HepG2 (cell line): Measurements from ENCODE around the gene TTPAL. TPM values are rescaled to one million over a fixed set of nuclear protein-coding genes. Genes with fewer than 3 reads are reported as not detected.

Experiments used
- ELF4 ChIP-seq: sonication (generic); formaldehyde crosslinking; IDR thresholded peaks from 2 replicates; pipeline ENCODE4 v1.5.0; 2020; ENCODE audit warnings: missing genetic modification reagents, mild to moderate bottlenecking, moderate library complexity, borderline replicate concordance
- FOXO4 ChIP-seq: sonication (generic); formaldehyde crosslinking; conservative IDR thresholded peaks from 2 replicates; pipeline ENCODE4 v1.8.1; 2023; ENCODE audit warnings: missing genetic modification reagents
- RBAK ChIP-seq: sonication (generic); formaldehyde crosslinking; IDR thresholded peaks from 2 replicates; pipeline ENCODE4 v1.5.1; 2020; ENCODE audit warnings: mild to moderate bottlenecking, missing genetic modification reagents
- RBFOX2 ChIP-seq: fragments of 200-400 bp; formaldehyde crosslinking; IDR thresholded peaks from 2 replicates; pipeline ENCODE4 v1.6.1; 2017; ENCODE audit warnings: low read depth, mild to moderate bottlenecking, low read length
- REST ChIP-seq, 2 experiments: IDR thresholded peaks; 2 replicates each; pipeline ENCODE4 v1.6.1; 2011 to 2012; ENCODE audit warnings: low read length in 2 of 2, borderline replicate concordance in 1 of 2, low read depth in 1 of 2, mild to moderate bottlenecking in 1 of 2, moderate library complexity in 1 of 2
- SRSF9 ChIP-seq: fragments of 200-400 bp; formaldehyde crosslinking; IDR thresholded peaks from 2 replicates; pipeline ENCODE4 v1.6.1; 2018; ENCODE audit warnings: borderline replicate concordance, mild to moderate bottlenecking, low read depth, low read length; ENCODE audit not compliant: insufficient read depth, poor library complexity, severe bottlenecking
- TBP ChIP-seq: sonication (generic); formaldehyde crosslinking; IDR thresholded peaks from 2 replicates; pipeline ENCODE4 v1.5.0; 2020; ENCODE audit warnings: missing genetic modification reagents
- ZC3H13 ChIP-seq: sonication (generic); formaldehyde crosslinking; IDR thresholded peaks from 2 replicates; pipeline ENCODE4 v1.8.1; 2023; ENCODE audit warnings: mild to moderate bottlenecking, missing genetic modification reagents, moderate library complexity
- ZFP82 ChIP-seq: sonication (generic); formaldehyde crosslinking; IDR thresholded peaks from 2 replicates; pipeline ENCODE4 v1.5.1; 2020; ENCODE audit warnings: mild to moderate bottlenecking, missing genetic modification reagents, borderline replicate concordance
- ZNF496 ChIP-seq: sonication (generic); formaldehyde crosslinking; IDR thresholded peaks from 2 replicates; pipeline ENCODE4 v1.8.1; 2023; ENCODE audit warnings: mild to moderate bottlenecking, moderate library complexity, missing genetic modification reagents; ENCODE audit not compliant: insufficient replicate concordance
- ZNF574 ChIP-seq: sonication (generic); formaldehyde crosslinking; IDR thresholded peaks from 2 replicates; pipeline ENCODE4 v1.4.0; 2020; ENCODE audit warnings: missing genetic modification reagents
- ZNF644 ChIP-seq: IDR thresholded peaks from 2 replicates; pipeline ENCODE4 v1.6.1; 2016; ENCODE audit warnings: low read depth
- ZNF790 ChIP-seq: sonication (generic); formaldehyde crosslinking; IDR thresholded peaks from 2 replicates; pipeline ENCODE4 v1.8.0; 2022; ENCODE audit warnings: missing genetic modification reagents, mild to moderate bottlenecking, borderline replicate concordance
- ZNF850 ChIP-seq: sonication (generic); formaldehyde crosslinking; conservative IDR thresholded peaks from 2 replicates; pipeline ENCODE4 v1.9.0; 2021; ENCODE audit warnings: mild to moderate bottlenecking, missing genetic modification reagents
- polyA plus RNA-seq, 8 experiments: library from polyadenylated mRNA; depleted of rRNA in 3 of 8; stranded (reverse) in 7 of 8; unstranded in 1 of 8; fragments of >200 nt; fragmentation: Illumina TruSeq in 4 of 8; extraction: Trizol in 4 of 8; gene quantifications; 2 replicates each; pipeline versions ENCODE4 v1.2.1 to v1.2.3, GENCODE V29; 2011 to 2016; ENCODE audit warnings: low read depth in 4 of 8, missing spikeins in 1 of 8, mixed read lengths in 1 of 8; ENCODE audit not compliant: insufficient read depth in 1 of 8
- total RNA-seq, 5 experiments: library from RNA; depleted of rRNA; stranded (reverse); fragments of >200 nt; fragmentation: Illumina TruSeq; extraction: Trizol; gene quantifications; 2 replicates each; pipeline ENCODE4 v1.2.3, GENCODE V29; 2016; ENCODE audit warnings: low read depth in 1 of 5
- TF ChIP-seq, protein P1 (sequence below): sonication (generic); formaldehyde crosslinking; IDR thresholded peaks from 2 replicates; pipeline ENCODE4 v1.4.0; 2020; ENCODE audit warnings: mild to moderate bottlenecking, missing genetic modification reagents

Gene TTPAL
- total and polyA plus RNA-seq, 2 of the 13 experiments (the other 11 are each of a cell fraction or from before 2014, with no cell fraction given) = 4.3 to 18.8 TPM

- no peak for TF ChIP-seq REST (IDR thresholded peaks at IDR 0.05; ENCODE audit: borderline replicate concordance in 1 of 2, low read depth in 1 of 2, low read length in 2 of 2)
- no peak for TF ChIP-seq FOXO4 (CRISPR knock-in tag)
- no peak for TF ChIP-seq SRSF9
- TF ChIP-seq, protein P1, sequence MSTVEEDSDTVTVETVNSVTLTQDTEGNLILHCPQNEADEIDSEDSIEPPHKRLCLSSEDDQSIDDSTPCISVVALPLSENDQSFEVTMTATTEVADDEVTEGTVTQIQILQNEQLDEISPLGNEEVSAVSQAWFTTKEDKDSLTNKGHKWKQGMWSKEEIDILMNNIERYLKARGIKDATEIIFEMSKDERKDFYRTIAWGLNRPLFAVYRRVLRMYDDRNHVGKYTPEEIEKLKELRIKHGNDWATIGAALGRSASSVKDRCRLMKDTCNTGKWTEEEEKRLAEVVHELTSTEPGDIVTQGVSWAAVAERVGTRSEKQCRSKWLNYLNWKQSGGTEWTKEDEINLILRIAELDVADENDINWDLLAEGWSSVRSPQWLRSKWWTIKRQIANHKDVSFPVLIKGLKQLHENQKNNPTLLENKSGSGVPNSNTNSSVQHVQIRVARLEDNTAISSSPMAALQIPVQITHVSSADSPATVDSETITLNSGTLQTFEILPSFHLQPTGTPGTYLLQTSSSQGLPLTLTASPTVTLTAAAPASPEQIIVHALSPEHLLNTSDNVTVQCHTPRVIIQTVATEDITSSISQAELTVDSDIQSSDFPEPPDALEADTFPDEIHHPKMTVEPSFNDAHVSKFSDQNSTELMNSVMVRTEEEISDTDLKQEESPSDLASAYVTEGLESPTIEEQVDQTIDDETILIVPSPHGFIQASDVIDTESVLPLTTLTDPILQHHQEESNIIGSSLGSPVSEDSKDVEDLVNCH (CRISPR knock-in tag) = no peak
- TF ChIP-seq ZNF574 (CRISPR knock-in tag) = 0 out of 2 replicates have a peak, but pooled peaks have one; percentile 19
- TF ChIP-seq RBFOX2 = no peak
- no peak for TF ChIP-seq ZNF644 (CRISPR knock-in tag)
- no peak for TF ChIP-seq ZFP82 (CRISPR knock-in tag)
- no peak for TF ChIP-seq ZNF850
- no peak for TF ChIP-seq ZNF496 (CRISPR knock-in tag)
- TF ChIP-seq RBAK = no peak
- TF ChIP-seq ZNF790 (CRISPR knock-in tag) = no peak
- no peak for TF ChIP-seq TBP (CRISPR knock-in tag)
- TF ChIP-seq ELF4 (CRISPR knock-in tag) = no peak; the same call in 1 of the 2 replicates
- TF ChIP-seq ZC3H13 = no peak
These were observed 14.4 kb upstream of the TTPAL start (continued) for GRCh38 chr20:44461142-44461802.
